Mucosa of descending colon (tissue), 3 donors: Measurements from ENCODE around the gene SMARCC1. TPM values are rescaled to one million over a fixed set of nuclear protein-coding genes. Genes with fewer than 3 reads are reported as not detected.

Experiments
- ATAC-seq: fragments of 200-7000 bp; cut with Tn5 transposase; one replicate; pipeline ENCODE4 v1.9.1; 2020; ENCODE audit warnings: mild to moderate bottlenecking, moderate library complexity
- DNase-seq, 3 donors: peaks; one replicate each; pipeline ENCODE4 v3.0.0-alpha.2; 2020
- H3K36me3 ChIP-seq: fragments of 200-600 bp; one replicate; pipeline ENCODE4 v1.8.0; 2021; ENCODE audit warnings: low read depth, mild to moderate bottlenecking
- H3K4me1 ChIP-seq: fragments of 200-600 bp; one replicate; pipeline ENCODE4 v1.8.0; 2021; ENCODE audit warnings: low read depth, mild to moderate bottlenecking
- H3K4me3 ChIP-seq: fragments of 200-600 bp; one replicate; pipeline ENCODE4 v1.8.0; 2021; ENCODE audit warnings: mild to moderate bottlenecking
- H3K9me3 ChIP-seq: fragments of 200-600 bp; one replicate; pipeline ENCODE4 v1.8.0; 2021; ENCODE audit warnings: mild to moderate bottlenecking
- CTCF ChIP-seq: fragments of 200-600 bp; IDR thresholded peaks from one replicate; pipeline ENCODE4 v1.8.0; 2022; ENCODE audit warnings: antibody characterized with exemption, mild to moderate bottlenecking
- intact Hi-C, 2 donors: fragments of 100-400 bp; cut with DNase I in 1 of 2; cut with micrococcal nuclease in 1 of 2; formaldehyde crosslinking; loops; one replicate each; pipeline versions ENCODE4 v1.11.0 to v1.11.1; 2022; cut with DNase I, micrococcal nuclease
- total RNA-seq, 3 donors: library from RNA; stranded (reverse); fragmentation: NEBNext Ultra II Directional in 2 of 3; extraction: Animal tissue kit (Norgen Biotek cat#: 25700) in 2 of 3; gene quantifications; one replicate each; pipeline versions ENCODE4 v1.2.1 to v1.2.4, GENCODE V29; 2021 to 2023
- donor health status: DM: no; HTN: no; CAD: no; lungs with moderate emphysema.
- donor health status: DM: no; HTN: no; CAD: no.
- donor health status: DM: no; HTN: yes; CAD: no.

SMARCC1 gene
- total RNA-seq, 3 donors from 2014 or later: 61.5 to 117 (median 71.5) TPM

- Histone ChIP-seq H3K4me1 (peaks cover 28% of the 10 kb centered on the region), H3K9me3 (no peaks in the 10 kb centered on the region), H3K36me3 (no peaks in the 10 kb centered on the region), H3K4me3 (no peak overlapping the region)
- TF ChIP-seq CTCF: no peak
- DNase-seq (peak in 1 of 3 donors; percentile 23), ATAC-seq (peak; percentile 23)
- intact Hi-C loops: no loop called here
Measured at GRCh38 chr3:47603332-47603731, 178.4 kb downstream of the SMARCC1 start.

DNA sequence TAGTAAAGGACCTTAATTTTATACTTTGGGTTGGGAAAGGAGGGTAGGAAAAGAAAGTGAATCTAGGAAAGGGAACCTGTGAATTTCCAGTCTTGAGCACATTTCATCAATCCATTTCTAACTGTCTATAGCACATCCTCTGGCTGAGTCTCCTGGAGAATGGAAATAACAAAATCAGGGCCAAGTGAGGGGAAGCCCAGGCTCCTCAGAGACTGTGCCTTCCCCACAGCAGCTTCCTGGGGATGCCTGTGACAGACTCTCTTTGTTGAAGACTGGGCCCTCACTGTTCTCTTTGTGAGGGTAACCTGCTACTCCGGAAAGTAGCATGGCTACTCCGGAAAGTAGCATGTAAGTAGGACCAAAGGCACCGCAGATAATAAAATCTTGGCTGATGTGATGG is 180.4 kb downstream of the SMARCC1 start:
- DNase-seq: no peak
- Histone ChIP-seq H3K36me3 (no peaks in the 10 kb centered on the region), H3K4me3 (no peak overlapping the region), H3K4me1 (peaks cover 14% of the 10 kb centered on the region), H3K9me3 (no peaks in the 10 kb centered on the region)
- intact Hi-C loops: no loop called here
- no peak for TF ChIP-seq CTCF
- no peak for ATAC-seq

- Histone ChIP-seq H3K36me3 (no peaks in the 10 kb centered on the region), H3K9me3 (no peaks in the 10 kb centered on the region), H3K4me1 (no peaks in the 10 kb centered on the region), H3K4me3 (no peak overlapping the region)
- DNase-seq (no peak), ATAC-seq (no peak)
- intact Hi-C loops: no loop called here
- TF ChIP-seq CTCF: no peak
Measured at GRCh38 chr3:47594792-47595191, 186.9 kb downstream of the SMARCC1 start.

- no peak for DNase-seq
- intact Hi-C loops: no loop called here
- H3K4me3 ChIP-seq: no peak overlapping the region
- H3K36me3 ChIP-seq: no peaks in the 10 kb centered on the region
- H3K9me3 ChIP-seq: no peaks in the 10 kb centered on the region
- no peak for TF ChIP-seq CTCF
- no peaks in the 10 kb centered on the region for H3K4me1 ChIP-seq
- no peak for ATAC-seq
Measured at GRCh38 chr3:47592066-47592795, 189.5 kb downstream of the SMARCC1 start.

- ATAC-seq (peak; percentile 95), DNase-seq (peak in 1 of 3 donors; percentile 35)
Measured at GRCh38 chr3:47590216-47590615, 191.5 kb downstream of the SMARCC1 start.

More at GRCh38 chr3:47590216-47590615, 191.5 kb downstream of the SMARCC1 start:
- no peaks in the 10 kb centered on the region for H3K36me3 ChIP-seq
- H3K4me3 ChIP-seq: no peak overlapping the region
- TF ChIP-seq CTCF: no peak
- no peaks in the 10 kb centered on the region for H3K9me3 ChIP-seq
- intact Hi-C loops: no loop called here
- H3K4me1 ChIP-seq: no peaks in the 10 kb centered on the region
